ENCODE measurements around the gene DRD4. TPM values are rescaled to one million over a fixed set of nuclear protein-coding genes. Genes with fewer than 3 reads are reported as not detected.

DRD4 gene
- total RNA-seq, 1 donor from 2014 or later: 2.1 TPM

DNA sequence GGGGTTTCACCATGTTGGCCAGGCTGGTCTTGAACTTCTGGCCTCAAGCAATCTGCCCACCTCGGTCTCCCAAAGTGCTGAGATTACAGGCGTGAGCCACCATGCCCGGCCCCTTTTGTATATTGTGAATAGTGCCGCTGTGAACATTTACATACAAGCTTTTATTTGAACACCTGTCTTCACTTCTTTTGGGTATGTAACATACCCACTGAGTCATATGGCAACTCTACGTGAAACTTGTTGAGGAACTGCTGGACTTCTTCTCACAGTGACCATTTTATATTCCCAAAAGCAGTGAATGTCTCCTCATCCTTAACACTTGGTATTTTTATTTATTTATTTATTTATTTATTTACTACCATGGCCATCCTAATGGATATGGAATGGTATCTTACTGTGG, 6.2 kb upstream of the DRD4 start:
- Mint-ChIP-seq H3K4me1 (peaks cover 4% of the 10 kb centered on the region), H3K36me3 (peaks cover 14% of the 10 kb centered on the region), H3K4me3 (no peak overlapping the region), H3K27me3 (ENCODE audit: low read depth) (peaks cover 35% of the 10 kb centered on the region), H3K27ac (no peak overlapping the region), H3K9me3 (no peaks in the 10 kb centered on the region)
- TF ChIP-seq, protein P1, sequence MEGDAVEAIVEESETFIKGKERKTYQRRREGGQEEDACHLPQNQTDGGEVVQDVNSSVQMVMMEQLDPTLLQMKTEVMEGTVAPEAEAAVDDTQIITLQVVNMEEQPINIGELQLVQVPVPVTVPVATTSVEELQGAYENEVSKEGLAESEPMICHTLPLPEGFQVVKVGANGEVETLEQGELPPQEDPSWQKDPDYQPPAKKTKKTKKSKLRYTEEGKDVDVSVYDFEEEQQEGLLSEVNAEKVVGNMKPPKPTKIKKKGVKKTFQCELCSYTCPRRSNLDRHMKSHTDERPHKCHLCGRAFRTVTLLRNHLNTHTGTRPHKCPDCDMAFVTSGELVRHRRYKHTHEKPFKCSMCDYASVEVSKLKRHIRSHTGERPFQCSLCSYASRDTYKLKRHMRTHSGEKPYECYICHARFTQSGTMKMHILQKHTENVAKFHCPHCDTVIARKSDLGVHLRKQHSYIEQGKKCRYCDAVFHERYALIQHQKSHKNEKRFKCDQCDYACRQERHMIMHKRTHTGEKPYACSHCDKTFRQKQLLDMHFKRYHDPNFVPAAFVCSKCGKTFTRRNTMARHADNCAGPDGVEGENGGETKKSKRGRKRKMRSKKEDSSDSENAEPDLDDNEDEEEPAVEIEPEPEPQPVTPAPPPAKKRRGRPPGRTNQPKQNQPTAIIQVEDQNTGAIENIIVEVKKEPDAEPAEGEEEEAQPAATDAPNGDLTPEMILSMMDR (IDR thresholded peaks at IDR 0.05; ENCODE audit: unreplicated experiment): no peak
- DNase-seq (ENCODE audit: low spot score in 2 of 2, unreplicated experiment in 2 of 2): no peak

DNA sequence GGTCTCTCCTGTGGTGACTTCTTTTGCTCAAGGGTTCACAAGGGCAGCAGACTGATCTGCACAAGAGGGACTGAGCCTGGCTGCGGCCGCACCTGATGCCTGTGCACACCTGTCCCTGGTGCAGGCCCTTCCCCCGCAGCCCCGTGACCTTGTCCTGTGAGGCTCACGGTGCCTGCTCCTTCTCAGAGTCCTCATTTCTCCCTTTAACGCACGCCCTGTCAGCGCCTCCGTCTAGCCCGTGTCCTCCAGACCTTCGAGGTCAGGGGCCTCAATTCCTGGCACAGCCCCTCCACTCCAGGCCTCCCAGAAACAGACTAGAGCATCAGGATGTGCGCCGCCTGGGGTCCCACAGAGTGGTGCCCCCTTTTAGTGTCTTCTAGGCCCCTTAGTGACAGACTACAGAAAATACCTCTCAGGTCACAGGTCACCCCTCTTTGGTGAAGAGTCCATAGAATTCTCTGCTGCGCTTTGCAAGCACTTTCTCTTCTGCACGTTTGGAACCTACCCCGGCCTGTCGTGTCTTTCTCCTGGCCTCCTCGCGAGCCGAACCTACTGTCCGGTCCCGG, 1.0 kb upstream of the DRD4 start:
- DNase-seq (ENCODE audit: low spot score in 2 of 2, unreplicated experiment in 2 of 2): no peak
- H3K4me3 Mint-ChIP-seq: no peak overlapping the region
- no peaks in the 10 kb centered on the region for H3K9me3 Mint-ChIP-seq
- TF ChIP-seq, protein P1 (IDR thresholded peaks at IDR 0.05; ENCODE audit: unreplicated experiment): no peak
- peaks cover 5% of the 10 kb centered on the region for H3K36me3 Mint-ChIP-seq
- H3K27me3 Mint-ChIP-seq (ENCODE audit: low read depth): peaks cover 53% of the 10 kb centered on the region
- H3K4me1 Mint-ChIP-seq: peaks cover 16% of the 10 kb centered on the region
- H3K27ac Mint-ChIP-seq: no peak overlapping the region

DNA sequence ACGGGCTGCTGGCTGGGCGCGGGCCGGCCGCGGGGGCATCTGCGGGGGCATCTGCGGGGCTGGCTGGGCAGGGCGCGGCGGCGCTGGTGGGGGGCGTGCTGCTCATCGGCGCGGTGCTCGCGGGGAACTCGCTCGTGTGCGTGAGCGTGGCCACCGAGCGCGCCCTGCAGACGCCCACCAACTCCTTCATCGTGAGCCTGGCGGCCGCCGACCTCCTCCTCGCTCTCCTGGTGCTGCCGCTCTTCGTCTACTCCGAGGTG, 194 bp downstream of the DRD4 start:
- peak overlapping the region; percentile 58 for H3K4me3 Mint-ChIP-seq
- peaks cover 5% of the 10 kb centered on the region for H3K36me3 Mint-ChIP-seq
- peaks cover 57% of the 10 kb centered on the region for H3K27me3 Mint-ChIP-seq (ENCODE audit: low read depth)
- no peak for DNase-seq (ENCODE audit: low spot score in 2 of 2, unreplicated experiment in 2 of 2)
- peaks cover 16% of the 10 kb centered on the region for H3K4me1 Mint-ChIP-seq
- TF ChIP-seq, protein P1 (IDR thresholded peaks at IDR 0.05; ENCODE audit: unreplicated experiment): no peak
- no peaks in the 10 kb centered on the region for H3K9me3 Mint-ChIP-seq
- H3K27ac Mint-ChIP-seq: no peak overlapping the region

DNA sequence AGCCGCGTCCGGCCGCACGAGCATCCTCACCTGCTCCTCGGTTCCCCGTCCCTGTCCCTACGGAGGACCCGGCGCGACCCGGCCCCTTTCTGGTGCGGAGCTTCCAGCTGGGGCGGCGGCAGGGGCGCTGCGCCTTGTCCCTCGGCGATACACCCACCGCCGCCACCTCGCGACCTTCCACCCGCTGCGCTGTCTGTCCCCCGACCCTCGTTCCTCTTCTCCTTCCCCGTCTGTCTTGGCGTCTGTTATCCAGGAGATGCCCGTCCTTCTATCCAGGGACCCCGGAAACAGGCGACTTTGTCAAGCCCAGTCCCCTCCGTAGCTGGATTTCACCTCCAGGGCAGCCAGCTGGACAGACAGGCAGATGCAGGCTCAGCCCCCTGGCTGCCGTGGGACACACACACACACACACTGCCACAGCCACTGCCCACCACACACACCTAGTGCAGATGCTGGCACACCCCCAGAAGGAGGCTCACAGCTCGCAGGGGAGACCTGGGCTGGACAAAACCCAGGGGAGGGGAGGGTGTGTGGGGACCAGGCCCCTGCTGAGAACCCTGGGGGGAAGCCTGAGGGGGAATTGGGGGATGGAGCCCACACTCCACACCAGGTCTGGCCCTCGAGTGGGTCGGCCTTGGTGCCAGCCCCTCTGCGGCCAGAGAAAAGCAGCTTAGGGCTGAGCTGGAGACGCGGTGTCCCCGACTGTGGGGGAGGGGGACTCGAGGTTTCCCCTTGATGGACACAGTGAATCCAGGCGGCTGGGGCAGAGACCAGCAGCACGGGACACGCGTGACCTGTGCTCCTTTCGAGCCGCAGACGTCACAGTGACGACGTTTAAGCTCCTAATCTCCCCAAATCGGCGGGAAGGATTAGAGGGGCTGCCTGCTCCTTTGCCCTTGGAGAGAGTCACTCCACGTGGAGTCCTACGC, 788 bp downstream of the DRD4 start:
- peaks cover 57% of the 10 kb centered on the region for H3K27me3 Mint-ChIP-seq (ENCODE audit: low read depth)
- H3K9me3 Mint-ChIP-seq: no peaks in the 10 kb centered on the region
- peaks cover 4% of the 10 kb centered on the region for H3K36me3 Mint-ChIP-seq
- H3K27ac Mint-ChIP-seq: peak overlapping the region; percentile 8
- peak overlapping the region; percentile 58 for H3K4me3 Mint-ChIP-seq
- TF ChIP-seq, protein P1 (IDR thresholded peaks at IDR 0.05; ENCODE audit: unreplicated experiment): no peak
- no peak for DNase-seq (ENCODE audit: low spot score in 2 of 2, unreplicated experiment in 2 of 2)
- H3K4me1 Mint-ChIP-seq: peaks cover 16% of the 10 kb centered on the region

DNA sequence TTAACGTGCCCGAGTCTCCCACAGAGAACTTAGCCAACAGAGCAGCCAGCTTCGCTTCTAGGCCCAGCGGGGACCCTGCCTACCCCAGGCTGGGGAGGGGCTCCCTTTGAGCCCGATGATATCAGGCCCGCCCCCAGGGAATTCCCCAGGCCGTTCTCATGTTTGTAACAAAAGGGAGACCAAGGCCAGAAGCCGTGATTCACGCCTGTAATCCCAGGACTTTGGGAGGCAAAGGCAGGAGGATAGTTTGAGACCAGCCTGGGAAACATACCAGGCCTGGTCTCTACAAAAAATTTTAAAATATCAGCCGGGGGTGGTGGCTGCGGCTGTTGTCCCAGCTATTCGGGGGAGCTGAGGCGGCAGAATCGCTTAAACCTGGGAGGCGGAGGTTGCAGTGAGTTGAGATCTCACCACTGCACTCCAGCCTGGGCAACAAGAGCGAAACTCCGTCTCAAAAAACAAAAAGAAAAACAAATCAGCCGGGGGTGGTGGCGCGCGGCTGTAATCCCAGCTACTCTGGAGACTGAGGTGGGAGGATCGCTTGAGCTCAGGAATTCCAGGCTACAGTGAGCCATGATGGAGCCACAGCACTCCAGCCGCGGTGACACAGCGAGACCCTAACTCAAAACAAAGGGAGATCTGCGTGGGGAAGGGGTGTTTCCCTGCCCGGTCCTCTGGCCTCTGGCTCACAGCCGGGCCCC, 1.7 kb downstream of the DRD4 start:
- no peak for DNase-seq (ENCODE audit: low spot score in 2 of 2, unreplicated experiment in 2 of 2)
- Mint-ChIP-seq H3K27ac (peak overlapping the region; percentile 39), H3K9me3 (no peaks in the 10 kb centered on the region), H3K4me1 (peaks cover 16% of the 10 kb centered on the region), H3K27me3 (ENCODE audit: low read depth) (peaks cover 57% of the 10 kb centered on the region), H3K36me3 (peaks cover 2% of the 10 kb centered on the region), H3K4me3 (peak overlapping the region; percentile 55)
- TF ChIP-seq, protein P1 (IDR thresholded peaks at IDR 0.05; ENCODE audit: unreplicated experiment): no peak

Data from mesothelial cell of epicardium (in vitro differentiated cells).